ENCODE data around the gene GLI1.
"Not testable (repeated sequence)": the region's sequence is repeated elsewhere in the genome, so short reads cannot be mapped to it uniquely, and the experiment has no call there.

DNA sequence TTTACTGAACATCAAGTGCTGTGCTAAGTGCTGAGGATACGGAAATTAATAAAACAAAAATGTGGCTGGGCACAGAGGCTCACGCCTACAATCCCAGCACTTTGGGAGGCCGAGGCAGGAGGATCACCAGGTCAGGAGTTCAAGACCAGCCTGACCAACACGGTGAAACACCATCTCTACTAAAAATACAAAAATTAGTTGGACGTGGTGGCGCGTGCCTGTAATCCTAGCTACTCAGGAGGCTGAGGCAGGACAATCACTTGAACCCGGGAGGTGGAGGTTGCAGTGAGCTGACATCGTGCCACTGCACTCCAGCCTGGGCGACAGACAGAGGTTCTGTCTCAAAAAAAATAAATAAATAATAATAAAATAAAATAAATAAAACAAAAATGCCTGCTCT is 32.6 kb upstream of the GLI1 start:
- TF ChIP-seq, protein P1, sequence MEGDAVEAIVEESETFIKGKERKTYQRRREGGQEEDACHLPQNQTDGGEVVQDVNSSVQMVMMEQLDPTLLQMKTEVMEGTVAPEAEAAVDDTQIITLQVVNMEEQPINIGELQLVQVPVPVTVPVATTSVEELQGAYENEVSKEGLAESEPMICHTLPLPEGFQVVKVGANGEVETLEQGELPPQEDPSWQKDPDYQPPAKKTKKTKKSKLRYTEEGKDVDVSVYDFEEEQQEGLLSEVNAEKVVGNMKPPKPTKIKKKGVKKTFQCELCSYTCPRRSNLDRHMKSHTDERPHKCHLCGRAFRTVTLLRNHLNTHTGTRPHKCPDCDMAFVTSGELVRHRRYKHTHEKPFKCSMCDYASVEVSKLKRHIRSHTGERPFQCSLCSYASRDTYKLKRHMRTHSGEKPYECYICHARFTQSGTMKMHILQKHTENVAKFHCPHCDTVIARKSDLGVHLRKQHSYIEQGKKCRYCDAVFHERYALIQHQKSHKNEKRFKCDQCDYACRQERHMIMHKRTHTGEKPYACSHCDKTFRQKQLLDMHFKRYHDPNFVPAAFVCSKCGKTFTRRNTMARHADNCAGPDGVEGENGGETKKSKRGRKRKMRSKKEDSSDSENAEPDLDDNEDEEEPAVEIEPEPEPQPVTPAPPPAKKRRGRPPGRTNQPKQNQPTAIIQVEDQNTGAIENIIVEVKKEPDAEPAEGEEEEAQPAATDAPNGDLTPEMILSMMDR (IDR thresholded peaks at IDR 0.05 in 4 of 5, conservative IDR thresholded peaks at IDR 0.05 in 1 of 5): not testable (repeated sequence)
- TF ChIP-seq POLR2A (IDR thresholded peaks at IDR 0.05): not testable (repeated sequence)

All from gastrocnemius medialis (tissue), 4 donors.